T-cell (primary cell): ENCODE results near the gene C1orf198. TPM values are rescaled to one million over a fixed set of nuclear protein-coding genes. Genes with fewer than 3 reads are reported as not detected.

Experiments used
- ATAC-seq, 4 experiments: fragments of 200-7000 bp in 3 of 4; fragments of 150-1000 bp in 1 of 4; cut with Tn5 transposase; replicated peaks in 1 of 4; 1 replicate in 3 of 4; 2 replicates in 1 of 4; pipeline ENCODE4 v1.10.0; 2021; ENCODE audit warnings: moderate library complexity in 3 of 4, mild to moderate bottlenecking in 2 of 4, moderate number of reproducible peaks in 1 of 4
- CTCF ChIA-PET, 2 donors: fragments of 300-600 bp; sonication (Branson Sonifier 250); formaldehyde crosslinking; loops; one replicate each; lab custom pipeline; 2022; ENCODE audit warnings: antibody characterized with exemption in 2 of 2; lab: Charles Lee
- POLR2A ChIA-PET, 2 donors: fragments of 300-600 bp; sonication (Branson Sonifier 250); formaldehyde crosslinking; loops; one replicate each; lab custom pipeline; 2022; ENCODE audit warnings: antibody characterized with exemption in 2 of 2; lab: Charles Lee
- DNase-seq, 35 experiments: peaks; one replicate each; pipeline versions ENCODE4 v3.0.0 to v3.0.0-alpha.2; 2013 to 2023
- H3K27ac ChIP-seq: one replicate; pipeline ENCODE4 v1.5.1; 2013; ENCODE audit warnings: low read length
- H3K27me3 ChIP-seq, 2 experiments: replicated peaks in 1 of 2; 1 replicate in 1 of 2; 2 replicates in 1 of 2; pipeline versions ENCODE4 v1.6.1 to v1.7.0; 2013; ENCODE audit warnings: low read length in 1 of 2, mixed read lengths in 1 of 2; ENCODE audit not compliant: control insufficient read depth in 2 of 2, insufficient read depth in 2 of 2; ENCODE audit errors: extremely low read depth in 1 of 2
- H3K36me3 ChIP-seq, 2 donors: 1 replicate in 1 of 2; 2 replicates in 1 of 2; pipeline versions ENCODE4 v1.6.1 to v1.7.0; 2013; ENCODE audit warnings: low read length in 1 of 2; ENCODE audit not compliant: control insufficient read depth in 2 of 2, insufficient read depth in 1 of 2; ENCODE audit errors: extremely low read depth in 1 of 2
- H3K4me1 ChIP-seq, 2 experiments: 1 replicate in 1 of 2; 2 replicates in 1 of 2; pipeline versions ENCODE4 v1.6.1 to v1.7.0; 2013; ENCODE audit warnings: low read length in 2 of 2, mixed read lengths in 1 of 2; ENCODE audit not compliant: insufficient read depth in 2 of 2, control insufficient read depth in 1 of 2; ENCODE audit errors: extremely low read depth in 1 of 2
- H3K4me3 ChIP-seq, 2 donors: 1 replicate in 1 of 2; 2 replicates in 1 of 2; pipeline versions ENCODE4 v1.5.1 to v1.7.0; 2013; ENCODE audit warnings: mild to moderate bottlenecking in 2 of 2, low read length in 1 of 2, moderate library complexity in 1 of 2; ENCODE audit not compliant: control insufficient read depth in 1 of 2; ENCODE audit errors: extremely low read depth in 1 of 2
- H3K9me3 ChIP-seq: 2 replicates; pipeline ENCODE4 v1.7.0; 2013
- H3K27ac Mint-ChIP-seq, 2 donors: one replicate each; pipeline ENCODE4 v1.8.0; 2020 to 2021; ENCODE audit warnings: mild to moderate bottlenecking in 2 of 2, mixed read lengths in 2 of 2
- H3K27me3 Mint-ChIP-seq, 2 donors: one replicate each; pipeline ENCODE4 v1.8.0; 2021 to 2022; ENCODE audit warnings: mixed read lengths in 2 of 2
- H3K36me3 Mint-ChIP-seq: one replicate; pipeline ENCODE4 v1.8.0; 2021; ENCODE audit warnings: mixed read lengths
- H3K4me1 Mint-ChIP-seq, 3 donors: one replicate each; pipeline ENCODE4 v1.8.0; 2020 to 2022; ENCODE audit warnings: mixed read lengths in 3 of 3, mild to moderate bottlenecking in 1 of 3
- H3K4me3 Mint-ChIP-seq, 3 donors: one replicate each; pipeline ENCODE4 v1.8.0; 2020 to 2022; ENCODE audit warnings: mild to moderate bottlenecking in 3 of 3, mixed read lengths in 3 of 3, moderate library complexity in 3 of 3
- H3K9me3 Mint-ChIP-seq, 3 donors: one replicate each; pipeline ENCODE4 v1.8.0; 2020 to 2022; ENCODE audit warnings: mixed read lengths in 3 of 3
- WGBS: methylation state at CpG from one replicate; pipeline ENCODE4 v1.1.5; 2013; ENCODE audit warnings: missing lambda C conversion rate; ENCODE audit not compliant: insufficient coverage; 5-methylcytosine and 5-hydroxymethylcytosine counted together
- total RNA-seq, 35 experiments: library from RNA in 6 of 35; stranded (reverse) in 6 of 35; fragments of 120-200 nt in 1 of 35; gene quantifications; one replicate each; pipeline versions ENCODE4 v1.2.1 to v1.2.4 and lab custom pipeline; 2013 to 2026

Gene C1orf198
- total RNA-seq, 5 donors from 2014 or later (not counting 1 experiment from before 2014, with no cell fraction given) = 3.6 to 5.9 (median 5.6) TPM

DNA sequence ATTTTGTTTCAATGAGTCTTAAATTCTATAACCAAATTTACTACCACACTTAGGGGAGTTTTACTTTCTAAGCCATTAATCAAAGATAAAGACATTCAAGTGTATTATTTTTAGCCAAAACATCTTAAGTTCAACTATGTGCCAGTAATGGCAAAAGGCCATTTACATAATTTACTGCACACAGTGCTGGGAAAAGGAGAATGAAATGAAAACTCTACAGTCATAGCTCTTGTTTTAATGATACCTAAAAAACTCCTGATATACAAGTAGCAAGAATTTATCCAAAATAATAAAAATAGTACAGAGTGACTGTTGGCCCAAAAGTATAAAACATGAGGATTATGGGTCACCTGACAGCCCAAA, 42.4 kb upstream of the C1orf198 start:
- H3K4me1 ChIP-seq = no peaks in the 10 kb centered on the region
- CTCF ChIA-PET = interaction anchor here in 1 of 2 donors (0.6 kb wide), 1 partner anchor 117 kb away, joined by 3 read pairs; no protein-coding TSS in a partner anchor
- no peaks in the 10 kb centered on the region for H3K9me3 Mint-ChIP-seq
- POLR2A ChIA-PET = no interaction called here
- peaks cover 67% of the 10 kb centered on the region for H3K36me3 Mint-ChIP-seq
- no peak overlapping the region for H3K4me3 ChIP-seq
- no peaks in the 10 kb centered on the region for H3K9me3 ChIP-seq
- peaks cover 2 to 84% of the 10 kb centered on the region in 2 donors for H3K36me3 ChIP-seq
- no peak overlapping the region for H3K27ac ChIP-seq
- no peak overlapping the region for H3K4me3 Mint-ChIP-seq
- DNase-seq (no peak), ATAC-seq (no peak)
- H3K27ac Mint-ChIP-seq = no peak overlapping the region
- H3K27me3 ChIP-seq = no peaks in the 10 kb centered on the region
- no peaks in the 10 kb centered on the region for H3K4me1 Mint-ChIP-seq
- no peaks in the 10 kb centered on the region for H3K27me3 Mint-ChIP-seq

- 98% methylated on average over 11 of the region's 13 CpGs for WGBS
- POLR2A ChIA-PET = no interaction called here
- Histone ChIP-seq H3K27me3 (no peaks in the 10 kb centered on the region), H3K9me3 (no peaks in the 10 kb centered on the region), H3K27ac (no peak overlapping the region), H3K4me1 (no peaks in the 10 kb centered on the region), H3K4me3 (no peak overlapping the region), H3K36me3 (peaks cover 2 to 87% of the 10 kb centered on the region in 2 donors)
- Mint-ChIP-seq H3K4me1 (no peaks in the 10 kb centered on the region), H3K27ac (peak overlapping the region in 1 of 2 donors; percentile 28), H3K36me3 (peaks cover 69% of the 10 kb centered on the region), H3K4me3 (no peak overlapping the region), H3K27me3 (no peaks in the 10 kb centered on the region), H3K9me3 (no peaks in the 10 kb centered on the region)
- ATAC-seq = no peak
- no peak for DNase-seq
- CTCF ChIA-PET = no interaction called here
These were observed 41.8 kb upstream of the C1orf198 start for GRCh38 chr1:230909974-230910754.

DNA sequence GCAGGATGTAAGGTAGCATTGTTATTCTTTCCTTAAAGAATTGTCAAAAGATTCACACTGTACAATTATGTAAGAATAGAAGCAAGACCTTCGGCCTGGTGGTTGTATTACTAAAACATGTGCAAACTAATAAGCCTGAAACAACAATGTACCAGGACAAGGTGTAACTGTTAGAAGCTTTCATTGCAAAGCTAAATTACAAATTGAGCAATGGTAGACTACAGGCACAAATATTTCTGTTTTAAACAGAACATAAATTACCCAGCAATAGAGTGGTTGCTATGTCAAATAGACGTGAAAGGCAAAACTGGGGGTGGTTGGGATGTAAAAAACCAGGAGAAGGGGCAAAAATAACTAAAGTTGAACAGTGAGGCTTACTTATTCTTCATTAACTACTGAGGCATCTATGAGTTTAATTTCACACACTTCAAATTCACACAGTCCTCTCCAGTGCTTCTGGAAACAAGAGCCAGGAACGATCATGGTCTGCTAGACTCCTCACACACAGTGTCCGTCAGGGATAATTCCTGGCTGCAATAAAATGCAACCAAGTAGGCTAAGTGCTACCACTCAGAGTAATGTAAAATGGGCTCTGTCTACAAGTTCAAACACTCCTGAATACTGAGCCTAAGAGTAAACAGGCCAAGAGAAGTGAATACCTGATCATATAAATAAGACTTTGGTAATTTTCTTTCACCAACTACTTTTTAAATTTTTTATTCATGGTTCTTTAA, 39.3 kb upstream of the C1orf198 start:
- Histone ChIP-seq H3K9me3 (no peaks in the 10 kb centered on the region), H3K27me3 (no peaks in the 10 kb centered on the region), H3K27ac (no peak overlapping the region), H3K4me3 (no peak overlapping the region), H3K4me1 (no peaks in the 10 kb centered on the region), H3K36me3 (peaks cover 2 to 76% of the 10 kb centered on the region in 2 donors)
- Mint-ChIP-seq H3K27ac (no peak overlapping the region), H3K4me3 (no peak overlapping the region), H3K9me3 (no peaks in the 10 kb centered on the region), H3K4me1 (peaks cover 0 to 7% (median 0%) of the 10 kb centered on the region in 3 donors), H3K36me3 (peaks cover 68% of the 10 kb centered on the region), H3K27me3 (no peaks in the 10 kb centered on the region)
- no CpG with 5 or more reads among the region's 4 CpGs for WGBS
- DNase-seq = no peak
- CTCF ChIA-PET = no interaction called here
- POLR2A ChIA-PET = no interaction called here
- ATAC-seq = no peak

- DNase-seq = no peak
- no peak overlapping the region for H3K4me3 Mint-ChIP-seq
- Histone ChIP-seq H3K4me1 (no peaks in the 10 kb centered on the region), H3K27ac (no peak overlapping the region), H3K4me3 (no peak overlapping the region), H3K9me3 (no peaks in the 10 kb centered on the region), H3K27me3 (no peaks in the 10 kb centered on the region), H3K36me3 (peaks cover 2 to 69% of the 10 kb centered on the region in 2 donors)
- ChIA-PET CTCF (no interaction called here), POLR2A (interaction anchor here in 1 of 2 donors (0.7 kb wide), 1 partner anchor 40 kb away, joined by 3 read pairs; no protein-coding TSS in a partner anchor)
- H3K36me3 Mint-ChIP-seq = peaks cover 56% of the 10 kb centered on the region
- WGBS = no CpG with 5 or more reads among the region's 2 CpGs
- peaks cover 0 to 7% (median 0%) of the 10 kb centered on the region in 3 donors for H3K4me1 Mint-ChIP-seq
- H3K9me3 Mint-ChIP-seq = no peaks in the 10 kb centered on the region
- no peak for ATAC-seq
- no peaks in the 10 kb centered on the region for H3K27me3 Mint-ChIP-seq
- peak overlapping the region in 1 of 2 donors; percentile 61 for H3K27ac Mint-ChIP-seq
These were observed 37.9 kb upstream of the C1orf198 start for GRCh38 chr1:230906226-230906625.

DNA sequence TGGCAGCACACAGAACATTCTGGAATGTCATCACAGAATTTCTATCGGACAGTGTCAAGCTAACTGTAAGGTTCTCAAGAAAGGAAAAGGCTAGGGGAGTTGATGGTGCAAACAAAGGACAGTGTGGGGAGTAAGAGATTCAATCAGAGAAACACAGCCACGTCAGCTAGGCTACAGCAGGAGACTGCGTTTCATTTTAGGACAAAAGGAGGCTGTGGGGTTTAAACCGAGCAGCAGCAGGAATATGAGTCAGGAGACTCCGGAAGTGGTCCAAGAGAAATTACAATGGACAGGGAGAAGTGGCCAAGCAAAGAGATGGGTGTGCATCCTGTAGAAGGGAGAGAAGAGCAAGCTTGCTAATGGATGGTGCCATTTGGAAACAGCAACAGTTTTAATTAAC, 37.4 kb upstream of the C1orf198 start:
- Histone ChIP-seq H3K4me3 (no peak overlapping the region), H3K27me3 (no peaks in the 10 kb centered on the region), H3K27ac (no peak overlapping the region), H3K9me3 (no peaks in the 10 kb centered on the region), H3K36me3 (peaks cover 2 to 65% of the 10 kb centered on the region in 2 donors), H3K4me1 (no peaks in the 10 kb centered on the region)
- no peak for ATAC-seq
- CTCF ChIA-PET = interaction anchor here in 1 of 2 donors (0.7 kb wide), 1 partner anchor 305 kb away, joined by 3 read pairs; no protein-coding TSS in a partner anchor
- WGBS = 100% methylated on average over 4 of the region's 5 CpGs
- DNase-seq = no peak
- Mint-ChIP-seq H3K27me3 (no peaks in the 10 kb centered on the region), H3K36me3 (peaks cover 53% of the 10 kb centered on the region), H3K4me1 (peaks cover 0 to 7% (median 0%) of the 10 kb centered on the region in 3 donors), H3K27ac (peak overlapping the region in 1 of 2 donors; percentile 61), H3K9me3 (no peaks in the 10 kb centered on the region), H3K4me3 (no peak overlapping the region)
- POLR2A ChIA-PET = interaction anchor here in 1 of 2 donors (0.7 kb wide), 1 partner anchor 40 kb away, joined by 3 read pairs; no protein-coding TSS in a partner anchor

DNA sequence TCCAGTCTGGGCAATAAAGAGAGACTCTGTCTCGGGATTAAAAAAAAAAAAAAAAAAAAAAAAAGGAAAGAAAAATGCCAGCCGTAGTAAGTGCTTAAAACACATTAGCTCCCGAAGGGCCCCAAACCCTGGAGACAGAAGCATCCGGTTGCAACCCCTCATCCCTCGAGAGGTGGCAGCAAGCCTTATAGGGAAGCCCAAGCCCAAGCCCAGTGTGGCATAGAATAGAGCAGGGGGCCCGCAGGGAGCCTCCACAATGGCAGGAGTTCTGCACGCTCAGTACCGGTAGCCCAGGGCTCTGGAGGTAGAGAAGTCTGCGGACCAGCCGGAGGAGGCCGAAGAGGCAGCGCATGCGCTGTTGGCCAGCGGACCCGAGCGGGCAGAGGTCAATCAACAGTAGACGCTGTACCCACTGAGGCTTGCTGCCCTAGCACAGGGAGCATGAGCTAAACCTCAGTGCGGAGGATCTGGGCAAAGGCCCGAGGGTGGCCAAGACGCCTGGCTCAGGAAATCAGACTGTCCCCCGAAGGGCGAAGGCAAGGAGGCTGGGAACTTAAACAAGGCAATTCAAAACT, 34.1 kb upstream of the C1orf198 start:
- DNase-seq (no peak), ATAC-seq (no peak)
- Histone ChIP-seq H3K36me3 (peaks cover 2 to 40% of the 10 kb centered on the region in 2 donors), H3K27me3 (no peaks in the 10 kb centered on the region), H3K4me3 (no peak overlapping the region), H3K9me3 (no peaks in the 10 kb centered on the region), H3K4me1 (no peaks in the 10 kb centered on the region), H3K27ac (no peak overlapping the region)
- Mint-ChIP-seq H3K36me3 (peaks cover 30% of the 10 kb centered on the region), H3K27ac (peak overlapping the region in 1 of 2 donors; percentile 5), H3K27me3 (no peaks in the 10 kb centered on the region), H3K4me3 (no peak overlapping the region), H3K4me1 (peaks cover 0 to 7% (median 0%) of the 10 kb centered on the region in 3 donors), H3K9me3 (no peaks in the 10 kb centered on the region)
- POLR2A ChIA-PET = interaction anchor here in 1 of 2 donors (0.7 kb wide), 1 partner anchor 9 kb away, joined by 3 read pairs; no protein-coding TSS in a partner anchor
- 99% methylated on average over 17 of the region's 22 CpGs for WGBS
- CTCF ChIA-PET = interaction anchor here (0.7 kb wide), 2 partner anchors 31 to 263 kb away, joined by 4 to 14 read pairs; no protein-coding TSS in a partner anchor
